HG03039 (cell line): Measurements from ENCODE around the gene NOL8.

Experiments
- ATAC-seq: cut with Tn5 transposase; IDR thresholded peaks from one replicate; pipeline ENCODE4 v1.9.1; 2021; ENCODE audit warnings: mild to moderate bottlenecking, moderate library complexity; ENCODE audit not compliant: unreplicated experiment

The NOL8 gene

DNA sequence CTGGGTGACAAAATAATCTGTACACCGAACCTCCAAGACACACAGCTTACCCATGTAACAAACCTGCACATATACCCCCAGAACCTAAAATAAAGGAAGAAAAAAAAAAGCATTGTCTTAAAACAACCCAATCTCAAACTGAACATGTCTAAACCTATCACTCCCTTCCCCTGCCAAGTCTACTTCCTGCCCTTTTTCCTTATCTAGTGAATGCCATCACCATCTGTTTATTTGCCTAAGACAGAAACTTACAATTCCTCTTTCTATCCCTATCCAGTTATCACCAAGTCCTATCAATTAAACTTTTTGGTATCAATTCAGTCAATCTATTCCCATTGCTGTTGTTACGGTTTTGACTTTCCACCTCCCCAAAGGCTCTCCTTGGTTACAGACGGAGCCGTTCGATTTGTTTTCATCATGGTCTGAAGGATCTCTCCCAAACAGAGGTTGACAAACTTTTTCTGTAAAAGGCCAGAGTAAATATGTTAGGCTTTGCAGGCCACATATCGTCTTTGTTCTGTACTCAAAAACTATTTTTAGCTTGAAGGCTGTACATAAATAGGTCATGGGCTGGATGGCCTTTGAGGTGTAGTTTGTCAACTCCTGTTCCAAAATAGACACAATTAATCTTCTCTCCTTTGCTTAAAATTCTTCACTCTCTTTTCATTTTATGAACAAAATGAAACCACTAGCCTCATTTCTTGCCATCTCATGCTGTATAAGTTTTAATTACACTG is 12.1 kb downstream of the NOL8 start:
- ATAC-seq, result no peak

DNA sequence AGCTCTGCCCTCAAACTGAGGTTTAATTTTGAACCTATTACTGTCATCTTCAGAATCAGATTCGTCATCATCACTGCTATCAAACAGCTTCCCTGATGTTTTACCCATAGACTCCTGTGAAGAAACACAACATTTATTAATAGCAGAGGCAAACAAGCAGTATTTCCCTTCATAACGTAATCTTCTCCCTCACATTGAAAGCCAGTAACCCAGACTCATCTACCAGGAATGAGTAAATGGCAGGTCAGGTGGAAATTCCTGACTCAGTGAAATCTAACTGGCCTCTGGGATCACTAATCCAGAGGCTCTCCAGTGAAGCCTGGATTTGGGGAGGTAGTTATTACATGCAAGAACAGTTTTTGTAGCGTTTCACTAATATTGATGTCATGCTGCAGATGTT is 14.6 kb downstream of the NOL8 start:
- ATAC-seq, result no peak

DNA sequence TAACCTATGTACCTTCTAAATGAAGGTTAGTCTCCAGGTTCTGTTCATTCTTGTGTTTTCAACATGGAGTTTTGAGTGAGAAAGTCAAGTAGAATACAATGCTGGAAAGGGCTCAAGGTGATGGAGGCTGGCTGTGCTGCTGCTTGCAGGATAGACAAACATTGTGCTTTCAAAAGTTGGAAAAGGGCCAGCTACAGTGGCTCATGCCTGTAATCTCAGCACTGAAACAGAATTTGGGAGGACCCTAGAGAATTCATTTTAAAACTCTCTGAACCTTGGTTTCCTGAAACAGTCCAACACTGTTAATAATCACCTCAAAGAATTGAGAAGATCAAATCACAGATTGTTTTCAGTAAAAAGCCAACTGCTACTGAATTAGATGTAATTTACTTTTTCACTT is 16.3 kb downstream of the NOL8 start:
- no peak for ATAC-seq

DNA sequence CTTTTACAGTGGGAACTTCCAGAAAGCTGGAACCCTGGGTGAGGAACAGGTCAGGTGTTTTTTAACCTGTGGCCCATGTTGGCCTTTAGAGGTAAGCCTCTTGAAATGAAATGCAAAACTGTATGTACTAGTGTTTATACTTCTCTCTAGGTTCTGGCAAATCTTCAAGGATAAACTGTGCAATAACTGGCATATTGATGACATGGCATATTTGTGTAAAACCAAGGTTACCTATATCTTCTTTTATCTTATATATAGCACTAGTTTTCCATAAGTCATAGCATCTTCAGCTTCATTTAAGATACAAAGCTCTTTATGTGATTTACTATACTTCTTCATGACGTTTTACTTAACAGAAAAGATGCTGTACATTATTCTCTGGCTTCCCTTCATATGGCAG is 24.2 kb downstream of the NOL8 start:
- no peak for ATAC-seq

DNA sequence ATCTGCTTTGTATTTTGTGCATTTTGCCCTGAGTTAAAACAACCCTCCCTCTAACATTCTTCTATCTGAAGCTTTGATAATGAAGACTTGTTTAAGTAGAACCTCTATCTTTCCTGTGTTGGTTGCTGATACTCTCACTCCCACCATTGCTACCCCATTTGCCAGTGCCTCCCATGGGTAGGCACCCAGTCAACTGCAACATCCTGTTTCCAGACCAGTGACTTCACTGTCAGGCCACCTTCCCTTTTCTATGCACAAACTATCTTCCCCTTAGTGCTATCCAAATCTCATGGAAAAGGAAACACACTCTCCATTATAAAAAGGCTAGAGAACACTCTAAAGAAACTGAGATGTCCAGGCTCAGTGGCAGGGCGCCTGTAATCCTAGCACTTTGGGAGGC is 26.0 kb downstream of the NOL8 start:
- ATAC-seq, result no peak

DNA sequence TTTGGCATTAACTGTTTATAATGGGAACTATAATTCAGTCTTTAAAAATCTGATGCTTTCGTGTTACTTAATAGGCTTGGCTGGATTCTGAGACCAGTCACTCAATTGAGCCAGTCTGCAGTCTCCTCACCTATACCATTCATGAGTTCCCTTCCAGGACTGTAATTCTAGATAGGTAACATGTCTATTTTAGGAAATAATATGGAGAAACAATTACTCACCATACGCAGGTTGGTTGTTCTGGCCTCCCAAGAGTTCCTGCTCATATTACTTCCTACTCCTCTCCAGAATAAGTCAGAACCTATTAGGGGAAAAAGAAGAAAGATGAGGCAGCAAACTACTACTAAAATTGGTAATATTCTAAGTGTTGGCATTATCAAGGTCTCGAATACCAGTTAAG is 27.1 kb downstream of the NOL8 start:
- ATAC-seq, result no peak

DNA sequence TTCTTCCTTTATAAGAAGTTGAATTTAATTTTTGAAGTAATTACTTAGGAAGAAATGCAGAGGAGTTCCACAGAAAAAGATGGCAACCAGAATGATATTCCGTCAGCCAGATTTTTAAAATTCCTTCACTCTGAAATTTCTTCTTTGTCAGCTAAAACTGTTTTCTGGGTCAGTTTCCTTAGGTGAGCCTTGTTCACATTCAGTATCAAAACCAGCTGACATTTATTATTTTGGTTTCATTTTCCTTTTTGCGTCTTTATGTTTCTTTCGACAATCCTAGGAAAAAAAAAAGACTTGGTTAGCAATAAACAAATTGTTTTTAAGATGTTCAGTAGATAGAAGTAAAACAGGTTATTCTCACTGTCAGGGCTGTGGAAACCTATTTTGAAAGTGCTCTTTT is 27.5 kb downstream of the NOL8 start:
- ATAC-seq, result no peak

DNA sequence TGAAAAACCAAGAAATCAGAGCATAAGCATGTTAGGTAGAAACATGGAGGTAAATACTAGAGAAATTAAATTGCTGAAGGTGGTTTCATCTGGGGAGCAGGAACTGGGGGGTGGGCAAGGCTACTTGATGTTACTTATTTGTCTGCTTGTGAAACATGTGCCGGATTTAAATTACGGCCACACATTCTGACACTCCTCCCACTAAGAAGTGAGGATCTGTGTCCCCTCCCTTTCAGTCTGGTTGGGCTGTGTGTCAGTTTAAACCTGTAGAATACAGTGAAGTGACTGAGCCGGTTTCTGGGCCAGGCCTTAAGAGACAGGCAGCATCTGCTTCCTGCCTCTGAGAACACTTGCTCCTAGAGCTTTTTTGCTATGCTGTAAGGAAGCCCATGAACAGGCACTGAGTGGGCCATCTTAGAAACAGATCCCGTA is 29.3 kb downstream of the NOL8 start:
- no peak for ATAC-seq

DNA sequence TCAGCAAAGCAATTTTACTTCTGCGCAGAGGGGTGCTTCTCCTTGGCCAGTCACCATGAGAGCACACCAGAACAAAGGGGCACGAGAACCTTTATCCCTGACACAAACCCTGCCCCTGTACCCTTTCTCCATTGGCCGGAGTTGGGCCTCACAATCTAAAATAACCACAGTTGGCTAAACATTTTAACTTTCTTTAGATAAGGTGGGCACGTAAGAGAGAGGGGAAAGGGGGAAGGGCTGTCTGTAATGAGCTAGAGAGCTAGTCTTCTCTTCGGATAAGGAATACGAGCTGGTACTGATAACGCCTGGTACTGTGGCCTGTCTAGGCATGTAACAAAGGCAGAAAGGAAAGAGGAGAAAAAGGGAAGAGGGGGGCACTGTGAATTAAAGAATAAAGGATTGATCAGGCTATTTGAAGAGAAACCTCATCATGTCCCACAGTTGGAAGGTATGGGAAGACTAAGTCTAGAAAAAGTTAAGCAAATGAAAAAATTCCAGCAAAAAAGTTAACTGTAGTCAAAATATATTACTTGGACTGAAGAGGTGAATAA is 29.8 kb downstream of the NOL8 start:
- no peak for ATAC-seq

DNA sequence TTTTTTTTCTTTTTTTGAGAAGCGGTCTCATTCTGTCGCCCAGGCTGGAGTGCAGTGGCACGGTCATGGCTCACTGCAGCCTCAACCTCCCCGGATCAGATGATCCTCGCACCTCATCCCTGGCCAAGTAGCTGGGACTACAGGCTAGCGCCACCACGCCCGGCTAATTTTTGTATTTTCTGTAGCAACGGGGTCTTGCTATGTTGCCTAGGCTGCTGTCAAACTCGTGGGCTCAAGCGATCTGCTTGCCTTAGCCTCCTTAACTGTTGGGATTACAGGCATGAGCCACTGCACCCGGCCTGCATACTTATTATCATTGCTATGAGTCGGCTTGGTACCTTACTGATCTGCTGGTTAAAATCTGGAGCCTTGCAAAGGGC is 30.9 kb downstream of the NOL8 start:
- ATAC-seq, result no peak

DNA sequence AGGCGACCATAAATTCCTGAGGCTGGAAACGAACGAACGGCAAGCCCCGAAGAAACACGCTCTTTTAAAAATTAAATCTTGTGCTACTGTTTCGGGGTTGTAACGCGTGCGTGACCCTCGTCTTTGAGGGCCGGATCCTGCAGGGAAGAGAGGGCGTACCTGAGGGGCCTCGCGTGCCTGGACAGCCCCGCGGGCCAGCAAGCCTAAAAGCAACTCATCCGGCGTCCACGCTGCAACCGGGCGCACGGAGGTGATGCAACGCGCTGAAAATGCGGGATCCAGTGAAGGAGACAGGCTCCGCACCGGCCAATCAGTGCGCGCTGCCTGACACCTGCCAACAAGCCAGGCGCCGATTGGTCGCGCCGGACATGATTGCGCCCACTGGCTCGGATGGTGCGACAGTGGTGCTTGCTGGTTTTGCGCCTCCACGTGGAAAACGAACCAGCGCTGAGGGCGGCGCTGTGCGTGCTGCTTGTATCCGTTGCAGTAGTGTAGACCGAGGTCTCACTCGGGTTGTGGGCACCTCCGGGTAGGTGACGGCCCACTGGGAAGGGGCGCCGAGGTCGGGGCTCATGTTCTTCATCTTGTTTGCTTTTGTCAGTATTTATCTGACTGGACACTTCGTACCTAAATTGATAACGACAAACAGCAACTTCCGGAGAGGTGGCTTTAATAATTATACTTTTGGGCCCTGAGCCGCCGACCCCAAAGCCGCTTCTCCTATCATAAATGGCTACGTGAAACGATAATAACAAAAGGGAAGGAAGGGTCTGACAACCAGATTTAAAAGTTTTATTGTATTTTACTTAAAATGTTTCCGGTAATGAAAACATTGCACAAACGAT is 31.5 kb downstream of the NOL8 start, which contains the start of gene IARS1:
Gene IARS1 (minus strand): TSS at position 246 of the 845 bp plus-strand sequence. CDS start 4,278 bp downstream, outside the sequence.
- ATAC-seq, result peak; percentile 95

DNA sequence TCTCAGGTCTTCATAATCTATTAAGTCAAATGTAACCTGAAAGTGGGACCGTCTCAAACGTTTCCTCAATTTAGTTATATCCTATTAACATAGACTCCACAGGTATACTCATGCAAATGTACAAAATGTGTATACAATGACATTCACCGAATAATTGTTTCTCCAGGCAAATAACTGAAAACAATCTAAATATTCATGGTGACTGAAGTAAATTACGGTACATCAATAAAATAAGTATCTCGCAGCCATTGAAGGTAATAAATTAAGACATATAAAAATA is 32.1 kb downstream of the NOL8 start:
- ATAC-seq, result no peak

DNA sequence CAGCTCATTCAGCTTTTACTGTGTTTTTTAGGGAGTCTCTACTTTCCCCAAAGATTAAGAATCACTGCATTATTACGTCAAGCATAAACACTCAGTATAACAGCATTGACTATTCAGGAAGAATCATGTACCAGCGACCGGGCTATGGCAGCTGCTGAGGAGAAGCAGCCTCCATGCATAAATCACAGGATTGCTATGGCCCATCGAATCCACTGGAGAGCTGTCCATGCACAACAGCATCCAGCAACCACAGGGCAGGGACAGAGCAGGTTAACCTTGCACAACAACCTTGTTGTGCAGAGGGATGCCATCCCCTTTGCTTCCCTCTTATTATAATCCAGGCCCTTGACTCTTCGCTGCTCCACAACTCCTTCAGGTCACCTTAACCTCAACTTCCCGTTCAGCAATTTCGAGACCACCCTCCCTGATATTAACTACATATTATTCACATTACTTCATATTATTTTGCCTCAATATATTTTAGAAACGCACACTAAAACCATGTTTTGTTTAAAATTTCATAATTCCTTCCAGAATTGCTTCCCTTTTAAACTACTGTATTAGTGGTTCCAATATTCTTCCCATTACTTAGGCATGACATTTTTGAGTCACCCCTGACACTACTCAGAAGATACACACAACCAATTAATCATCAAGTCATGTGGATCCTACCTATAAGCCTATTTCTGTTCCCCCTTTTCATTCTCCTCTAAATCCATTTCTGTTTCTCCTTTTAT is 32.6 kb downstream of the NOL8 start:
- no peak for ATAC-seq

DNA sequence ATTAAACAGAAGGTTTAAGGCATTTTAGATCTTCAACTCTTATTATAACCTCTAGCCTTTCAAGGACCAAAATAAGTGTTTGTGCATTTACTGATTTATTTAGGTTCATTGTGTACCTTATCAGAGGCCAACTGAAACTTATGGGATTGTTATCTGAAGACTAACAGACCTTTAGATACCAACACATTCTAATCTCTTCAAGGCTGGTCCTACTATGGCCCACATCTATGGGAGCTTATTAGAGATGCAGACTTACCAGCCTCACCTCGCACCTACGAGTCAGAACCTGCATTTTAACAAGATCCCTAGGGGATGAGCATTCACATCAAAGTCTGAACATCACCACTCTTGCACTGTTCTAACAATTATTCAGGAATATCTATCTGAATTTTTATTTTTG is 33.6 kb downstream of the NOL8 start:
- ATAC-seq, result no peak

DNA sequence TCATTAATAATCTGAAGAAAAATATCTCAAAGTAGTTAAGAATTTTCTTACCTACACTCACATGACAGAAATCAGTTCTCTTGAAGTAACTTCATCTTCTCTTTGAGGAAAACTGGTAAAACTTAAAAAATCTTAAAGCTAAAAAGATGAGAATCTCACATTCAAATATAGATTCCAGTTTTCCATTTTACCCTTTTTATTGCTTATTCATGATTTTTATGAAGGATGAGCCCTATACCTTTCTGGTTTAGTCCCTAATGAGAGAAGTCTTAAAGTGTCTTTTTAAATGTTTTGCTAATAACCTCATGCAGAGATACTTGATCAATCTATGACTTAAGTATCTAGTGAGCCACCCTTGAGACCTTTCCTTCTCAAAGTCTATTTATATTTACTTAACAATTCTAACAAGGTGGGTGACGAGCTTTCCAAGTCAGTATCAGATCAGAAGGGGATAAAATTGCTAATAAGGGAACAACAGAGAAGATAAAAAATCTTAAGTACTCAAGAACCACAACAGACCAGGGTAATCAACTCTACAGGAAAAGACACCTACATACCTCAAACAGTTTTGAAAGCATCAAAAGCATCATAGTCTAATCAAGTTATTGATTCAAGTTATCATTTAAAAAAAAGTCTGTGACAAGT is 34.2 kb downstream of the NOL8 start:
- no peak for ATAC-seq

DNA sequence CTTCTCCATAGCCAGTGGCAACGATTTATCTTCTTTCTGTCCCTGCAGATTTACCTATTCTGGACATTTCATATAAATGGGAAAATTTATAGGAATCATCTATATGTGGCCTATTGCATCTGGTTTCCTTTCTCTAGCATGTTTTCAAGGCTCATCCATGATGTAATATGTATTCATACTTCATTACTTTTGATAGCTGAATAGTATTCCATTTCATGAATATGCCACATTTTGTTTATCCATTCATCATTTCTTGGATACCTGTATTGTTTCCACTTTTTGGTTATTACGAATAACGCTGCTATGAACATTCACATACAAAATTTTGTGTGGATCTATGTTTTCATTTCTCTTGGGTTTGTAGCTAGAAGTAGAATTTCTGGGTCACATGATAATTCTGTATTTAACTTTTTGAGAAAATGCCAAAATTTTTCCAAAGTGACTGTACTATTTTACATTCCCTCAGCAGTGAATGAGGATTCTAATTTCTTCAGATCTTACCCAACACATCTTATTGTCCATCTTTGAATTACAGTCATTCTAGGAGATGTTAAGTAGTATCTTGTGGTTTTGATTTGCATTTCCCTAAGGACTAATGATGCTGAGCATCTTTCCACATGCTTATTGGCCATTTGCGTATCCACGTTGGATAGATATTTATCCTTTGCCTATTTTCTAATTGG is 35.3 kb downstream of the NOL8 start:
- ATAC-seq, result no peak

DNA sequence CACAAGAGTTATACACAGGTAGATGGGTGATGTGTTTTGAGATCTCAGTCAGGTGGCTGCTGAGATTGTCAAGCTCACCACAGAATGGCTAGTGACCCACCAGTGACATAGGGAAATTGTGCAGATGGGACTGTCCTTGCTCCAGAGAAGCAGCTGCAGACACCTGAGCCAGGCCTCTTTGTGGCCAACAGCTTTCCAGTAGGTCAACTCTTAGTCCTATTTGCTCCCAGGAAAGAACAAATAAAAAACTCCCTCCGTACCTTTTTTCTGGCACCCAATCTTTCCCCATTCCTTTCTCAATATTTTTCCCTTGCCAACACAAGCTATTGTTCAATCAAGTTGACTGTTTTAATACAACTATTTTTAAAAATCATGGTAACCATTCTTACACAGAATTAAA is 45.8 kb downstream of the NOL8 start:
- no peak for ATAC-seq

DNA sequence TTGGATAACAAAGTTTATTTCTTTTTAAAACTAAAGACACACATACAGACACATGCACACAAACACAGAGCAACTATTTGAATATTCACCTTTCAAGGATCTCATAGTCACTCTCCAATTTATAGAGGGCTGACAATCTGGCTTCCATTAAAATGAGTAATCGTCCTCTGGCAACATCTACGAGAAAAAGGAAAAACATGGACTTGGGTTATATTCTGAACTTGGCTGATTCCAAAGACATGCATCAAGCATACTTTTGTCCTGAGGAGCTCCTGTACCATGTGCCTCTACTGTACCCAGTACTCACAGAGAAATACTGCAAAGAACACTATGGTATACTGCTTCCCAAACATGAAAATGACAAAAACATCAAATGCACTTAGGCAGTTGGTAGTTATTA is 47.0 kb downstream of the NOL8 start:
- ATAC-seq, result no peak

DNA sequence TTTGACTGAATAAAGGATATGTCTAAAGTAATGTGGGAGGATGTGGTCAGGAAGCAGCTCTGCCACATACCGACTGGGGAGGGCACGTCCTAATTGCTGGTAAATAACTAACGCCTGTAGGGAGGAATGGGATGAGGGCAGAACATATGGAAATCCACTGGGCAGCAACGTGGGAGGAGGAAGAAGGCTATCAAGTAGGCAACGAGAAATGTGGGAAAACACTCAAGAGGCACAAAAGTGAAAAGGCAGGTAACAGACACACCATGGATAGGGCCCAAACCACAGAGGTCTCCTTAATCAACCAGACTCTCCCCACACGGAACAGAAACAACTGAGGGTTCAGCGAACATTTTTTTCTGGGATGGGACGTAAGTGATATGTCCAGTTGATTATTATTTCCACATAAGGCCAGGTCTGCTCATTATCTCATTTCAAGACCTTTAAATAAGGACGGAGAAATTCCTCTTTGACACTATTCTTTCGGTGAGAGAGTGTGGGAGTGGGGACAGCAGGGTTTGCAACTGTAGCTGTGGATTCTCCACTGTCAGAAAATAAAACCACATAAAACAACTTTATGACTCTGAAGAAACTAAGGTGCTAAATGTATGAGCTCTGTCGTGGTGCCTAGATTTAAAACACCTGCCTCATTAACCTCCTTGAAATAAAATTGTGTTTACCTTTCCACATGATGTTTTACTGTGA is 48.7 kb downstream of the NOL8 start:
- no peak for ATAC-seq

DNA sequence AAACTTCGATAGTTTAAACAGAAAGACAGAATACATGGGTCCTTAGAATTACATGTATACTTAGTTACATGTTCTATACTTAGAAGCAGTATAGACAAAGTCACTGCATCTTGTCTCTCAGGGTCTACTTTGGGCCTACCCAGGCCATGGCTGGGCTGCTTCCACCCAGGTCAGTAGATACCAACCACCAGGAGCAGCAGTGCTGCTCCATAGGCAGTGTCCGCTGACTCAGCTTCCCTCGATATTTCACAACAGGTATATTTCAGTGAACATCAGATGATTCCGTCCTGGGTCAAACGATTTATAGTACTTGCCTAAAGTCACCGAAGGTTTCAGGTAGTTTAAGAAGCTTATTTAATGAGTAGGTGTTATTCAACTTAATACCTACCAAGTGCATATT is 49.6 kb downstream of the NOL8 start:
- ATAC-seq, result no peak
